Tibial nerve (tissue), 4 donors: ENCODE measurements around the gene SLC39A9. TPM values are rescaled to one million over a fixed set of nuclear protein-coding genes. Genes with fewer than 3 reads are reported as not detected.

Experiments
- DNase-seq, 2 donors: peaks; one replicate each; pipeline ENCODE4 v3.0.0-alpha.2; 2019; ENCODE audit warnings: low spot score in 2 of 2
- H3K27ac ChIP-seq, 4 donors: fragments of 200-600 bp; sonication (generic) in 3 of 4; one replicate each; pipeline ENCODE4 v1.5.1; 2017 to 2019; ENCODE audit warnings: mild to moderate bottlenecking in 1 of 4
- H3K27me3 ChIP-seq, 2 donors: fragments of 200-600 bp; sonication (generic) in 1 of 2; one replicate each; pipeline versions ENCODE4 v1.5.1 to v1.6.0; 2017 to 2019
- H3K36me3 ChIP-seq, 3 donors: fragments of 200-600 bp; sonication (generic); one replicate each; pipeline ENCODE4 v1.5.1; 2018 to 2019
- H3K4me1 ChIP-seq, 4 donors: fragments of 200-600 bp; sonication (generic) in 3 of 4; one replicate each; pipeline ENCODE4 v1.5.1; 2017 to 2019
- H3K4me3 ChIP-seq, 4 donors: fragments of 200-600 bp; sonication (generic) in 3 of 4; one replicate each; pipeline ENCODE4 v1.5.1; 2017 to 2019; ENCODE audit warnings: mild to moderate bottlenecking in 1 of 4, moderate library complexity in 1 of 4
- H3K9me3 ChIP-seq, 4 donors: fragments of 200-600 bp; sonication (generic) in 3 of 4; one replicate each; pipeline ENCODE4 v1.5.1; 2017 to 2019
- EP300 ChIP-seq, 2 donors: sonication (generic); formaldehyde crosslinking; IDR thresholded peaks; one replicate each; pipeline ENCODE4 v1.6.1; 2017; ENCODE audit warnings: antibody characterized with exemption in 2 of 2, mild to moderate bottlenecking in 1 of 2
- POLR2A ChIP-seq, 2 donors: fragments of 450-650 bp; IDR thresholded peaks; one replicate each; pipeline ENCODE4 v1.6.1; 2017; ENCODE audit warnings: antibody characterized with exemption in 2 of 2, mild to moderate bottlenecking in 2 of 2, moderate library complexity in 2 of 2
- WGBS, 2 donors: methylation state at CpG; one replicate each; pipeline ENCODE4 v1.1.5; 2018; 5-methylcytosine and 5-hydroxymethylcytosine counted together
- total RNA-seq, 4 donors: library from RNA; depleted of rRNA; stranded (reverse); fragments of >200 nt; gene quantifications; one replicate each; pipeline ENCODE4 v1.1.0, GENCODE V29; 2016
- TF ChIP-seq, protein P1 (sequence below), 5 experiments: fragments of 200-600 bp in 3 of 5; fragments of 450-650 bp in 2 of 5; sonication (generic) in 3 of 5; IDR thresholded peaks; one replicate each; pipeline ENCODE4 v1.5.1; 2016 to 2019; ENCODE audit warnings: antibody characterized with exemption in 5 of 5, mild to moderate bottlenecking in 3 of 5, moderate library complexity in 2 of 5

SLC39A9 gene
- total RNA-seq, 4 donors from 2014 or later = 52.2 to 68.4 (median 64.4) TPM

GRCh38 chr14:69366761-69367160, 31.7 kb upstream of the SLC39A9 start:
- whole genome bisulfite sequencing, 2 donors = 93 to 95% methylated on average over 4 of the region's 4 CpGs
- H3K4me3 ChIP-seq = no peak overlapping the region
- no peak for DNase-seq

GRCh38 chr14:69368381-69368780, 30.1 kb upstream of the SLC39A9 start:
- no peak overlapping the region for H3K4me3 ChIP-seq
- H3K4me1 ChIP-seq = peaks cover 0 to 7% (median 1%) of the 10 kb centered on the region in 4 donors
- H3K27ac ChIP-seq = no peak overlapping the region
- WGBS, 2 donors = 63 to 83% methylated on average over 1 of the region's 1 CpG
- TF ChIP-seq EP300 (IDR thresholded peaks at IDR 0.05) (no peak), POLR2A (IDR thresholded peaks at IDR 0.05) (no peak)
- TF ChIP-seq, protein P1, sequence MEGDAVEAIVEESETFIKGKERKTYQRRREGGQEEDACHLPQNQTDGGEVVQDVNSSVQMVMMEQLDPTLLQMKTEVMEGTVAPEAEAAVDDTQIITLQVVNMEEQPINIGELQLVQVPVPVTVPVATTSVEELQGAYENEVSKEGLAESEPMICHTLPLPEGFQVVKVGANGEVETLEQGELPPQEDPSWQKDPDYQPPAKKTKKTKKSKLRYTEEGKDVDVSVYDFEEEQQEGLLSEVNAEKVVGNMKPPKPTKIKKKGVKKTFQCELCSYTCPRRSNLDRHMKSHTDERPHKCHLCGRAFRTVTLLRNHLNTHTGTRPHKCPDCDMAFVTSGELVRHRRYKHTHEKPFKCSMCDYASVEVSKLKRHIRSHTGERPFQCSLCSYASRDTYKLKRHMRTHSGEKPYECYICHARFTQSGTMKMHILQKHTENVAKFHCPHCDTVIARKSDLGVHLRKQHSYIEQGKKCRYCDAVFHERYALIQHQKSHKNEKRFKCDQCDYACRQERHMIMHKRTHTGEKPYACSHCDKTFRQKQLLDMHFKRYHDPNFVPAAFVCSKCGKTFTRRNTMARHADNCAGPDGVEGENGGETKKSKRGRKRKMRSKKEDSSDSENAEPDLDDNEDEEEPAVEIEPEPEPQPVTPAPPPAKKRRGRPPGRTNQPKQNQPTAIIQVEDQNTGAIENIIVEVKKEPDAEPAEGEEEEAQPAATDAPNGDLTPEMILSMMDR (IDR thresholded peaks at IDR 0.05) = no peak
- no peak for DNase-seq
- peaks cover 0 to 14% (median 0%) of the 10 kb centered on the region in 3 donors for H3K36me3 ChIP-seq
- no peaks in the 10 kb centered on the region for H3K27me3 ChIP-seq
- H3K9me3 ChIP-seq = no peaks in the 10 kb centered on the region

More at GRCh38 chr14:69366761-69367160, 31.7 kb upstream of the SLC39A9 start:
- Histone ChIP-seq H3K27ac (no peak overlapping the region), H3K4me1 (peaks cover 0 to 7% (median 1%) of the 10 kb centered on the region in 4 donors), H3K36me3 (peaks cover 0 to 5% (median 0%) of the 10 kb centered on the region in 3 donors), H3K27me3 (no peaks in the 10 kb centered on the region), H3K9me3 (no peaks in the 10 kb centered on the region)
- no peak for TF ChIP-seq EP300 (IDR thresholded peaks at IDR 0.05)
- TF ChIP-seq POLR2A (IDR thresholded peaks at IDR 0.05) = no peak
- TF ChIP-seq, protein P1 (IDR thresholded peaks at IDR 0.05) = no peak

DNA sequence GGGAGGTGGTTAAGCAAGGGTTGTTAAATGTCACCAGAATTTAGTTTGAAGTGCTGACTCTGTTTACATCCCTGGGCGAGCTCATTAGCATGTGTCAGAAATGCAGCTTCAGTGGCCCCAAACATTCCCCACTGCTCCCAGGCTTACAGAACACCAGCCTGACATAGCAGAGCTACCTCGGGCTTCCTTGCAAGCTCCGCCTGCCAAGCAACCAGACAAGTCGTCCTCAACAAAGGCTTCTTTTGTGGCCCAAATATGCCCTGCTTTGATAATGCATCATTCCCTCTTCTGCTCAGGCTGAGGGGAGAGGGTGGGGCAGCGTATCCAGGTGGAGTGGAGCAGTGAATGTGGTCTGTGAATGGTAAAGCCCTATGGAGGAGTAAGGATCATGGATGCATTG, 28.4 kb upstream of the SLC39A9 start:
- Histone ChIP-seq H3K27me3 (no peaks in the 10 kb centered on the region), H3K27ac (no peak overlapping the region), H3K9me3 (no peaks in the 10 kb centered on the region), H3K4me3 (no peak overlapping the region), H3K36me3 (peaks cover 0 to 22% (median 0%) of the 10 kb centered on the region in 3 donors), H3K4me1 (no peaks in the 10 kb centered on the region)
- WGBS, 2 donors = 38 to 53% methylated on average over 5 of the region's 5 CpGs
- no peak for DNase-seq
- TF ChIP-seq POLR2A (IDR thresholded peaks at IDR 0.05) (no peak), EP300 (IDR thresholded peaks at IDR 0.05) (no peak)
- TF ChIP-seq, protein P1 (IDR thresholded peaks at IDR 0.05) = no peak

DNA sequence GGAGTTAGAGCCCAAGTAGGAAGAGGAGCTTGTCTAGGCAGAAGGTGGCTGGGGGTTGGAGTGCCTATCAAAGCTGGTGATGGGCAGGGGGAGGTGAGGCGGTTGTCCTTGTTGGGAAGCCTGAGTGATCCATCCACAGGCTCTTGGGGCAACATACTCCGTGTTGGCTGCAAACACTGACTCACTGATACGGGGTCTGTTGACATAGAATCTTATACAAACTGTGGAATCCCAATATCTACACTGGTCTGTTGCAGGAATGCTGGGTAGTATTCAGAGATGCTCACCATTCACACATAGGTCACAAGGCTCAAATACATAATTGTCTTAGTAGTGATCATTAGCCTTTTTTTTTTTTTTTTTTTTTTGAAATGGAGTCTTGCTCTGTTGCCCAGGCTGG, 26.3 kb upstream of the SLC39A9 start:
- TF ChIP-seq, protein P1 (IDR thresholded peaks at IDR 0.05) = no peak
- TF ChIP-seq EP300 (IDR thresholded peaks at IDR 0.05) (no peak), POLR2A (IDR thresholded peaks at IDR 0.05) (no peak)
- Histone ChIP-seq H3K4me1 (no peaks in the 10 kb centered on the region), H3K36me3 (peaks cover 0 to 42% (median 5%) of the 10 kb centered on the region in 3 donors), H3K27ac (no peak overlapping the region), H3K9me3 (no peaks in the 10 kb centered on the region), H3K4me3 (no peak overlapping the region), H3K27me3 (no peaks in the 10 kb centered on the region)
- 92 to 96% methylated on average over 3 of the region's 3 CpGs for WGBS, 2 donors
- no peak for DNase-seq

- H3K9me3 ChIP-seq = no peaks in the 10 kb centered on the region
- H3K4me3 ChIP-seq = no peak overlapping the region
- no peaks in the 10 kb centered on the region for H3K4me1 ChIP-seq
- TF ChIP-seq, protein P1 (IDR thresholded peaks at IDR 0.05) = no peak
- TF ChIP-seq POLR2A (IDR thresholded peaks at IDR 0.05) (no peak), EP300 (IDR thresholded peaks at IDR 0.05) (no peak)
- no peak overlapping the region for H3K27ac ChIP-seq
- H3K36me3 ChIP-seq = peaks cover 0 to 42% (median 5%) of the 10 kb centered on the region in 3 donors
- DNase-seq = no peak
- H3K27me3 ChIP-seq = no peaks in the 10 kb centered on the region
- 3 to 94% methylated on average over 1 of the region's 1 CpG for WGBS, 2 donors
Observed at GRCh38 chr14:69373104-69373503, 25.4 kb upstream of the SLC39A9 start.
